GM12875 (cell line): ENCODE measurements around the gene KCNJ10.

ENCODE experiments used
- H3K4me3 ChIP-seq: one replicate; pipeline ENCODE4 v1.5.1; 2011; ENCODE audit warnings: low read depth, low read length, control low read depth
- TF ChIP-seq, protein P1 (sequence below): IDR thresholded peaks from 2 replicates; pipeline ENCODE4 v1.5.1; 2011; ENCODE audit warnings: low read depth, mild to moderate bottlenecking, control low read depth, inconsistent platforms, low read length, moderate library complexity, borderline replicate concordance; ENCODE audit not compliant: insufficient read depth

The KCNJ10 gene

DNA sequence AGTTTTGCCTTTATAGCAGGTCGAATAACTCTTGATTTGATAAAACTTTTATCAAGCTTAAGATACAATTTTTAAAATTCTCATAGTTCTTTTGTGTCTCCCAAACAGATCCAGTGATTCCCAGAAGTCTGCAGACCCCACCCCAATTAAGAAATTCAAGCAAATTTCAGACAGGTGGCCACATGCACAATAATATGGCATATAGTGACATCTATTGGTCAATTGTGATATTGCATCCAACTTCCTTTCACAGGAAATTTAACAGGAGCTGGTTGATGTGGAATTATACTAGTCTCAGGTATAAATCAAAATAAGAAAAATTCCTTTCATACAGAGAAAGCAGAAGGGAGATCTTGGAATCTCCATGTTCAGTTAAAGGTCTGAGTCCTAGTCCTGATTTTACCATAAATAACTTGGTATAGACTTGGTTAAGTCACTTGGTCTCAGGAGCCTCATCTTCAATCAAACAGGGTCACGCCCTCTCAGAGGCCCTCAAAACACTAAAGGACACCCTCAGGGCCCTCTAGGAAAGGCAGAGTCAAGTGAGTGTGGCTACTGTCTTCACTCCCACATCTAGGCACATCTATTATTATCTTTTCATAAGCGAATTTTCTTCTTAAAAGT, 62.3 kb downstream of the KCNJ10 start:
- TF ChIP-seq, protein P1, sequence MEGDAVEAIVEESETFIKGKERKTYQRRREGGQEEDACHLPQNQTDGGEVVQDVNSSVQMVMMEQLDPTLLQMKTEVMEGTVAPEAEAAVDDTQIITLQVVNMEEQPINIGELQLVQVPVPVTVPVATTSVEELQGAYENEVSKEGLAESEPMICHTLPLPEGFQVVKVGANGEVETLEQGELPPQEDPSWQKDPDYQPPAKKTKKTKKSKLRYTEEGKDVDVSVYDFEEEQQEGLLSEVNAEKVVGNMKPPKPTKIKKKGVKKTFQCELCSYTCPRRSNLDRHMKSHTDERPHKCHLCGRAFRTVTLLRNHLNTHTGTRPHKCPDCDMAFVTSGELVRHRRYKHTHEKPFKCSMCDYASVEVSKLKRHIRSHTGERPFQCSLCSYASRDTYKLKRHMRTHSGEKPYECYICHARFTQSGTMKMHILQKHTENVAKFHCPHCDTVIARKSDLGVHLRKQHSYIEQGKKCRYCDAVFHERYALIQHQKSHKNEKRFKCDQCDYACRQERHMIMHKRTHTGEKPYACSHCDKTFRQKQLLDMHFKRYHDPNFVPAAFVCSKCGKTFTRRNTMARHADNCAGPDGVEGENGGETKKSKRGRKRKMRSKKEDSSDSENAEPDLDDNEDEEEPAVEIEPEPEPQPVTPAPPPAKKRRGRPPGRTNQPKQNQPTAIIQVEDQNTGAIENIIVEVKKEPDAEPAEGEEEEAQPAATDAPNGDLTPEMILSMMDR, result 0 out of 2 replicates have a peak, but pooled peaks have one; percentile 23
- no peak overlapping the region for H3K4me3 ChIP-seq

GRCh38 chr1:160006312-160006940, 63.5 kb downstream of the KCNJ10 start:
- TF ChIP-seq, protein P1, result peak; percentile 88
- H3K4me3 ChIP-seq, result no peak overlapping the region

- H3K4me3 ChIP-seq, result no peak overlapping the region
- TF ChIP-seq, protein P1, result no peak
Observed at GRCh38 chr1:160005070-160005469, 64.9 kb downstream of the KCNJ10 start.

GRCh38 chr1:160004425-160004824, 65.5 kb downstream of the KCNJ10 start:
- no peak overlapping the region for H3K4me3 ChIP-seq

DNA sequence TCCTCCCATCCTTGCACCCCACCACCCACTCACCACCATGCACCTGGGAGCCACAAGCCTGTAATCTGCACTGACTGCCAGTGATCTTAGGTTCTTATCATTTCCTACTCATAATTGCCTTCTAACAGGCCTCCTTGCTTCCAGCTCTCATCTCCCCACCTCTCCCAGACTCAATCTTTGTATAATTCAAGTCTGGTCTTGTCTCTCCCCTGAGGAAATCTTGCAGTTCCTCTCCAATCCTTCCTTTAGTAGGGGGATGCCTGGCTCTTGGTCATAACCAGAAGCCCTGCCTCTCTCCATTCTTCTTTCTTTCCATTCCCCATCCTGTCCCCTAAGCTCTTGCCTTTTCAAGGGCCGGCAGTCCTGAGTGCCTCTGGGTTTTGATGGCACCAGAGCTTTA, 66.0 kb downstream of the KCNJ10 start:
- no peak overlapping the region for H3K4me3 ChIP-seq
- TF ChIP-seq, protein P1, result no peak

More at GRCh38 chr1:160004425-160004824, 65.5 kb downstream of the KCNJ10 start:
- TF ChIP-seq, protein P1, result no peak

DNA sequence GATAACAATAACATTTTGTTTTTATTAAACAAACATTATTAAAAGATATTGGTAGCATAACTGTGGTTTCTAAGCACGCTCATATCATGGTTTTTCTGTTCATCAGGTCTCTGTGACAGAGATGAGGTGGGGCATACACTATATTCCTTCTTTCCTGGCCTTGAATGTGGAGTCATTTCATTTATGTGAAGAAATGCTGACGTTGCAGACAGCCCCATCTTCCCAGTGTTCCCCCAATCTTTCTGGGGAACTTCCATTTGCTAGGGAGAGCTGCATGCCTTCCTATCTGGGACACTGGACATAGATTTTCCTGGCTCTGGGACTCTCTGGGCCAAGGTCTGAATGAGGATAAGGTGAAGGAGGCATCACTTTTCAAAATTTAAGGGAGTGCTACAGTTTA, 68.5 kb downstream of the KCNJ10 start:
- TF ChIP-seq, protein P1, result no peak
- no peak overlapping the region for H3K4me3 ChIP-seq

- H3K4me3 ChIP-seq, result no peak overlapping the region
- TF ChIP-seq, protein P1, result no peak
Observed at GRCh38 chr1:159999204-159999603, 70.8 kb downstream of the KCNJ10 start.
